ENCODE measurements around the gene SPATS1. TPM values are rescaled to one million over a fixed set of nuclear protein-coding genes. Genes with fewer than 3 reads are reported as not detected.

Gene SPATS1
- total and polyA plus RNA-seq, 4 experiments from 2014 or later = not detected

GRCh38 chr6:44386929-44387345 is 44.5 kb downstream of the SPATS1 start:
- peaks cover 31 to 42% (median 37%) of the 10 kb centered on the region in 4 donors for H3K4me1 Mint-ChIP-seq
- Histone ChIP-seq H3K9me3 (ENCODE audit: control insufficient read depth in 1 of 2, low read length in 2 of 2) (no peaks in the 10 kb centered on the region), H3K27me3 (ENCODE audit: insufficient read depth, low read length) (no peaks in the 10 kb centered on the region), H3K27ac (ENCODE audit: low read depth, low read length) (peak overlapping the region; percentile 89), H3K36me3 (ENCODE audit: insufficient read depth, low read length) (peaks cover under 1% of the 10 kb centered on the region), H3K4me1 (ENCODE audit: insufficient read depth, low read length) (peaks cover 30% of the 10 kb centered on the region), H3K4me3 (ENCODE audit: low read length in 2 of 2) (peak overlapping the region; percentile 91 to 93)
- ChIA-PET CTCF (ENCODE audit: partially characterized antibody) (interaction anchor here (0.7 to 1.2 kb wide), 5 partner anchors 43 to 122 kb away, joined by 3 to 5 read pairs (median 3); partner anchors contain the start of gene AARS2), POLR2A (ENCODE audit: partially characterized antibody) (interaction anchor here (0.7 to 2.2 kb wide), 9 partner anchors 17 to 162 kb away, joined by 3 to 9 read pairs (median 5); partner anchors contain the start of genes AARS2, HSP90AB1 and SLC35B2)
- DNase-seq = no peak
- intact Hi-C loops (cut with micrococcal nuclease) = loop anchor here (1.0 to 2.0 kb wide), 3 partner anchors 74 to 261 kb away; partner anchors contain the start of gene AARS2
- H3K27ac Mint-ChIP-seq = peak overlapping the region; percentile 95 to 99 (median 98)
- H3K4me3 Mint-ChIP-seq = peak overlapping the region; percentile 93 to 99 (median 97)
- no peaks in the 10 kb centered on the region for H3K27me3 Mint-ChIP-seq
- no peaks in the 10 kb centered on the region for H3K9me3 Mint-ChIP-seq
- peaks cover 5 to 26% of the 10 kb centered on the region in 2 donors for H3K36me3 Mint-ChIP-seq

DNA sequence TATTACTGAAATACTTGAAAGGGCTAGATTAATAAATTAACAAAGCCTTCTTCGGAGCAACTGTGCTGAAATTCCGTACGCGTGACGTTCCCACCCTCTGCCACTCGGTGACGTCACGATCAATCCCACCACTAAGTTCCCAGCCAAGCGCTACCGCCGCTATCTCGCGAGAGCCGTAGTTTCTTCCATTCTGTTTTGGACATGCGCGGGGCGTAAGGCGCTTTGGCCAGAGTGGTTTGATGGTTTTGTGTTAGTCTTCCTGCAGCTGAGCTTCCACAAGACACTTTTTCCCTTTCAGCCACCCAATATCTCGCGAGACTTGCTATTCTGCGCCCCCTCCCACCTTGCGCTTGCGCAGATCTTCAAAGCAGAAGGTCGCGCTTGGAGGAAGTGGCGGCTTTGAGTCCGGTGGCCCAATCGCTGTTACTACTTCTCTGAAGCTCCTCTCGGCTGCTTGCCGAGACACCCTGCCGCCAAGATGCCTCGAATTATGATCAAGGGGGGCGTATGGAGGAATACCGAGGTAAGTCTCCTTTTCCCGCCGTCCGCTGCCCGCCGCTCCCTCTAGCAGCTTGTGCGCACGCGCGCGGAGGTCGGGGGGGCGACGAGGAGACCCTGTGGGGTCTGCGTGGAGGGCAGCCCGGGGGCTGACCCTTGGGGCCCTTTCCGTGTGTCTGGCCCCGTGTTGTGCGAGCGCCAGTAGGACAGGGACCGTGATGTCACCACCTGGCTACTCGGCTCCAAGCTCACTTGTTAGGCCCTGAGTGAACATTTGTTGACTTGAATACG is 45.1 kb downstream of the SPATS1 start, which contains the start of gene CDC5L:
TSS of gene CDC5L (plus strand) at position 361 of the 789 bp plus-strand sequence. CDS start at position 479, 118 bp downstream.
- peaks cover 6% of the 10 kb centered on the region for H3K36me3 ChIP-seq (ENCODE audit: insufficient read depth, low read length)
- peak; percentile 95 to 97 (median 96) for DNase-seq
- intact Hi-C loops (cut with micrococcal nuclease) = loop anchor here (1.0 to 2.0 kb wide), 3 partner anchors 74 to 261 kb away; partner anchors contain the start of gene AARS2
- no peaks in the 10 kb centered on the region for H3K9me3 Mint-ChIP-seq
- peak within 1 kb of the TSS; percentile 89 for H3K27ac ChIP-seq (ENCODE audit: low read depth, low read length)
- no peaks in the 10 kb centered on the region for H3K27me3 ChIP-seq (ENCODE audit: insufficient read depth, low read length)
- H3K27me3 Mint-ChIP-seq = no peaks in the 10 kb centered on the region
- peaks cover 31 to 43% (median 38%) of the 10 kb centered on the region in 4 donors for H3K4me1 Mint-ChIP-seq
- H3K4me3 ChIP-seq (ENCODE audit: low read length in 2 of 2) = peak within 1 kb of the TSS; percentile 91 to 93
- ChIA-PET POLR2A (ENCODE audit: partially characterized antibody) (interaction anchor here (0.7 to 2.2 kb wide), 9 partner anchors 17 to 163 kb away, joined by 3 to 9 read pairs (median 5); partner anchors contain the start of genes AARS2, HSP90AB1 and SLC35B2), CTCF (ENCODE audit: partially characterized antibody) (interaction anchor here (0.8 to 1.2 kb wide), 4 partner anchors 42 to 123 kb away, joined by 3 to 5 read pairs (median 3); no protein-coding TSS in a partner anchor)
- peaks cover 8 to 32% of the 10 kb centered on the region in 2 donors for H3K36me3 Mint-ChIP-seq
- peak within 1 kb of the TSS; percentile 95 to 99 (median 98) for H3K27ac Mint-ChIP-seq
- H3K4me1 ChIP-seq (ENCODE audit: insufficient read depth, low read length) = peaks cover 30% of the 10 kb centered on the region
- peak within 1 kb of the TSS; percentile 93 to 99 (median 97) for H3K4me3 Mint-ChIP-seq
- H3K9me3 ChIP-seq (ENCODE audit: control insufficient read depth in 1 of 2, low read length in 2 of 2) = no peaks in the 10 kb centered on the region

DNA sequence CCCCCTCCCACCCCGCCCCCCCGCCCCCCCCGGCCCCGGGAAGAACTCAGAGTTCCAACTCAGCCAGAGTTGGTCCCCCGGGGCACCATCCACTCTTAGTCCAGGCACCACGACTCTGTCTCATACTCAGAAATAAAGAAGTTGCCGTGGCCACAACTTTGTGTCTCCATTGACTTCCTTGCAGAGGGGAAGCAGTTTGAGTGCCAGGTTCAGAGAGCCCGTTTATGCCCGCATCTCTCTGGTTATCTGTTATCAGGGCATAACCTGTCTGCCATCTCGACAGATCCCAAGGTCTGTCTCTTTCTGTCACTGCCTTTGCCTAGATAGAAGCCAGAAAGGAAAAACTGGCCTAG is 45.7 kb downstream of the SPATS1 start:
- CTCF ChIA-PET (ENCODE audit: partially characterized antibody) = interaction anchor here (0.9 to 1.2 kb wide), 3 partner anchors 41 to 123 kb away, joined by 3 to 5 read pairs (median 3); no protein-coding TSS in a partner anchor
- Histone ChIP-seq H3K27ac (ENCODE audit: low read depth, low read length) (peak overlapping the region; percentile 49), H3K4me1 (ENCODE audit: insufficient read depth, low read length) (peaks cover 30% of the 10 kb centered on the region), H3K9me3 (ENCODE audit: control insufficient read depth in 1 of 2, low read length in 2 of 2) (no peaks in the 10 kb centered on the region), H3K4me3 (ENCODE audit: low read length in 2 of 2) (peak overlapping the region; percentile 88 to 93), H3K36me3 (ENCODE audit: insufficient read depth, low read length) (peaks cover 10% of the 10 kb centered on the region), H3K27me3 (ENCODE audit: insufficient read depth, low read length) (no peaks in the 10 kb centered on the region)
- Mint-ChIP-seq H3K27ac (peak overlapping the region; percentile 14 to 99 (median 95)), H3K4me1 (peaks cover 31 to 43% (median 38%) of the 10 kb centered on the region in 4 donors), H3K36me3 (peaks cover 13 to 38% of the 10 kb centered on the region in 2 donors), H3K9me3 (no peaks in the 10 kb centered on the region), H3K27me3 (no peaks in the 10 kb centered on the region), H3K4me3 (peak overlapping the region; percentile 93 to 99 (median 97))
- no peak for DNase-seq
- POLR2A ChIA-PET (ENCODE audit: partially characterized antibody) = interaction anchor here (1.0 to 2.2 kb wide), 7 partner anchors 16 to 163 kb away, joined by 3 to 9 read pairs (median 5); partner anchors contain the start of genes HSP90AB1 and SLC35B2
- intact Hi-C loops (cut with micrococcal nuclease) = no loop called here

- peak overlapping the region; percentile 49 for H3K27ac ChIP-seq (ENCODE audit: low read depth, low read length)
- peaks cover 18% of the 10 kb centered on the region for H3K36me3 ChIP-seq (ENCODE audit: insufficient read depth, low read length)
- no peak for DNase-seq
- peak overlapping the region in 6 of 7 donors; percentile 53 to 99 (median 96) for H3K27ac Mint-ChIP-seq
- no peaks in the 10 kb centered on the region for H3K9me3 ChIP-seq (ENCODE audit: control insufficient read depth in 1 of 2, low read length in 2 of 2)
- peak overlapping the region; percentile 44 to 93 for H3K4me3 ChIP-seq (ENCODE audit: low read length in 2 of 2)
- intact Hi-C loops (cut with micrococcal nuclease) = no loop called here
- peaks cover 21 to 45% of the 10 kb centered on the region in 2 donors for H3K36me3 Mint-ChIP-seq
- peaks cover 31 to 43% (median 38%) of the 10 kb centered on the region in 4 donors for H3K4me1 Mint-ChIP-seq
- no peaks in the 10 kb centered on the region for H3K27me3 ChIP-seq (ENCODE audit: insufficient read depth, low read length)
- CTCF ChIA-PET (ENCODE audit: partially characterized antibody) = interaction anchor here (0.6 kb wide), 1 partner anchor 290 kb away, joined by 3 read pairs; no protein-coding TSS in a partner anchor
- peak overlapping the region; percentile 93 to 99 (median 97) for H3K4me3 Mint-ChIP-seq
- no peaks in the 10 kb centered on the region for H3K9me3 Mint-ChIP-seq
- H3K27me3 Mint-ChIP-seq = no peaks in the 10 kb centered on the region
- peaks cover 30% of the 10 kb centered on the region for H3K4me1 ChIP-seq (ENCODE audit: insufficient read depth, low read length)
- POLR2A ChIA-PET (ENCODE audit: partially characterized antibody) = interaction anchor here (2.2 kb wide), 1 partner anchor 15 kb away, joined by 5 read pairs; no protein-coding TSS in a partner anchor
Measured at GRCh38 chr6:44388887-44389286, 46.4 kb downstream of the SPATS1 start.

DNA sequence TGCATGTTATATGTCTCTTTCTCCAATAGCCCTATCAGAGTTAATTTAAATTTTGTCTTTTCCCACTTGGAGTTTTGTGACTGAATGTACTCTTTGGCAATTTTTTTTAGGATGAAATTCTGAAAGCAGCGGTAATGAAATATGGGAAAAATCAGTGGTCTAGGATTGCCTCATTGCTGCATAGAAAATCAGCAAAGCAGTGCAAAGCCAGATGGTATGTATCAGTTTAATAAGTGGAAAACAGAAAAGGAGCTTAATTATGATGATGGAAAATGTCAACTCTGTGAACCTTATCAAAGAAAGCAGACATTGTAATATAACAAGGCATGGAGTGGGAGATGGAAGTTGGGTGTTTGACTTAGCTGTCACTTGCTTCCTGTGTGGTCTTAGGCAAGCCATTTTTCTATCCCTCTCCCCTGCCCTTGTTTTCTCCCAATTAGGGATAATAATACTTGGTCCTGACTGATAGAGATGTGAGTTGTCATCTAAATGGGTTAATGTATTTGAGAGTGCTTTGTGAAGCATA is 47.8 kb downstream of the SPATS1 start:
- ChIA-PET POLR2A (ENCODE audit: partially characterized antibody) (no interaction called here), CTCF (ENCODE audit: partially characterized antibody) (no interaction called here)
- Mint-ChIP-seq H3K4me1 (peaks cover 35 to 47% (median 44%) of the 10 kb centered on the region in 4 donors), H3K36me3 (peaks cover 32 to 56% of the 10 kb centered on the region in 2 donors), H3K4me3 (peak overlapping the region in 5 of 8 donors; percentile 51 to 99 (median 98)), H3K9me3 (no peaks in the 10 kb centered on the region), H3K27ac (peak overlapping the region in 2 of 7 donors; percentile 25 to 37), H3K27me3 (no peaks in the 10 kb centered on the region)
- no peaks in the 10 kb centered on the region for H3K27me3 ChIP-seq (ENCODE audit: insufficient read depth, low read length)
- intact Hi-C loops (cut with micrococcal nuclease) = no loop called here
- DNase-seq = no peak
- no peak overlapping the region for H3K4me3 ChIP-seq (ENCODE audit: low read length in 2 of 2)
- peaks cover 28% of the 10 kb centered on the region for H3K36me3 ChIP-seq (ENCODE audit: insufficient read depth, low read length)
- H3K9me3 ChIP-seq (ENCODE audit: control insufficient read depth in 1 of 2, low read length in 2 of 2) = no peaks in the 10 kb centered on the region
- peaks cover 30% of the 10 kb centered on the region for H3K4me1 ChIP-seq (ENCODE audit: insufficient read depth, low read length)
- no peak overlapping the region for H3K27ac ChIP-seq (ENCODE audit: low read depth, low read length)

Data from CD4-positive, alpha-beta memory T cell (primary cell).